HG03066 (cell line): Measurements from ENCODE around the gene RCSD1.

ENCODE experiments used
- ATAC-seq: cut with Tn5 transposase; IDR thresholded peaks from one replicate; pipeline ENCODE4 v1.9.1; 2021; ENCODE audit warnings: low read depth; ENCODE audit not compliant: unreplicated experiment

Gene RCSD1

DNA sequence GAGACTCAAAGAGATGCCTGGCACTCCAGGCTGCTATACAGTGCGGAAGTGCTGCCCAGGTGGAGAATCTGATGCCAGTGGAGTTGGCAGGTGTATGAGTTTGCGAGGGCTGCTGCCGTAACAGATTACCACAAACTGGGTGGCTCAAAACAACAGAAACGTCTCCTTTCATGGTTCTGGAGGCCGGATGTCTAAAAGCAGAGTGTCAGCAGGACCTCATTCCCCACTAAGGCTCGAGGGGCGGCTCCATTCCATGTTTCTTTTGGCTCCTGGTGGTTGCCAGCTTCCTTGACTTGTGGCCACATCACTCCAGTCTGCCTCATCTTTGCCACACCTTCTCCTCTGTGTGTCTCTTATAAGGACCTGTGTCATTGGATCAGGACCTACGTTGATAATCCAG is 10.0 kb downstream of the RCSD1 start:
- no peak for ATAC-seq

GRCh38 chr1:167641786-167642500 is 11.9 kb downstream of the RCSD1 start:
- no peak for ATAC-seq

DNA sequence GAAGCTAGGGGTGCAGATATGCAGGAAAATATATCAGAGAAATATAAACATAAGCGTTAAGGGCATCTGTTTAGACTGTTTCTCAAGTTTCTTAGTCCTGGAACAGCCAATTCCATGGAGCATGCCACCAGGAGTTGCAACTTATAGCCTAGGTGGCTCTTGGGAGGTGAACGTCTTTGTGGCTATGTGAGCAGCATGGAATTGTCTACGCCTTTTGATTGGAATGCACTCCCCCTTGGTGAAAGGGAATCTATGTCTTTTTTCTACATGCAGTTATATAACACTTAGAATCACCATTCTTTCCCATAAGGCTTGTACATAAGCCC is 12.4 kb downstream of the RCSD1 start:
- ATAC-seq: no peak

DNA sequence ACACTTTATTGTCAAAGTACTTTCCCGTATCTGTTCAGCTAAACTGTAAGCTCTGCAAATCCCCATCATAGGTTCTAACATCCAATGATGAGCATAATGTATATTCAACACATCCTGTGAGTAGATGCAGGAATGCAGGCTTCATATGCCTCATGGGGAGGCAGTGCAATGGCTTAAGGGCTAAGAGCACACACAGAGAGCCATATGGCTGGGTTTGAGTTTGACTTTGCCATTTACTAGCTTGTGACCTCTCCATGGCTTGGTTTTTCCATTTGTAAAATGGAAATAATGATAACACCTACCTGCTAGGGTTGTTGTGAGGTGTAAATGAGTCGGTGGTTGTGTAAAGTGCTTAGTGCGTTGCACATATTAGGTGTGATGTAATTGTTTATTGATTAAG is 13.4 kb downstream of the RCSD1 start:
- no peak for ATAC-seq

- ATAC-seq: no peak
Measured at GRCh38 chr1:167644551-167644950, 14.5 kb downstream of the RCSD1 start.

DNA sequence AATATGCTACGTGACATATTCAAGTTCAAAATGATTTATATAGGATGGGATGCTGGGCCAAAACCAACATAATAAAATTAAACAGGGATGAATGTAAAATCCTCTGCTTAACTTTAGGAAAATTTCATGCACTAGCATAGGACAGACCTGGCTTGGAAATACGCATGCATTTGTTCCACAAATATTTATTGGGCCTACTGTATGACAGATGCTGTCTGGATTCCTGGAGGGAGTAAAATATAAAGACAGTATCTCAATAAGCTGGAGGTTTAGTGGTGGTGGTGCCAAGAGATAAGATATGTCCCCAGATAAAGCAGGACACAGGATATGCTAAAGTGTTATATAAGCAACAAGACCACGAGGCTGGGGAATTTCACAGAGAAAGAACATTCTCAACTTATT is 15.1 kb downstream of the RCSD1 start:
- no peak for ATAC-seq

DNA sequence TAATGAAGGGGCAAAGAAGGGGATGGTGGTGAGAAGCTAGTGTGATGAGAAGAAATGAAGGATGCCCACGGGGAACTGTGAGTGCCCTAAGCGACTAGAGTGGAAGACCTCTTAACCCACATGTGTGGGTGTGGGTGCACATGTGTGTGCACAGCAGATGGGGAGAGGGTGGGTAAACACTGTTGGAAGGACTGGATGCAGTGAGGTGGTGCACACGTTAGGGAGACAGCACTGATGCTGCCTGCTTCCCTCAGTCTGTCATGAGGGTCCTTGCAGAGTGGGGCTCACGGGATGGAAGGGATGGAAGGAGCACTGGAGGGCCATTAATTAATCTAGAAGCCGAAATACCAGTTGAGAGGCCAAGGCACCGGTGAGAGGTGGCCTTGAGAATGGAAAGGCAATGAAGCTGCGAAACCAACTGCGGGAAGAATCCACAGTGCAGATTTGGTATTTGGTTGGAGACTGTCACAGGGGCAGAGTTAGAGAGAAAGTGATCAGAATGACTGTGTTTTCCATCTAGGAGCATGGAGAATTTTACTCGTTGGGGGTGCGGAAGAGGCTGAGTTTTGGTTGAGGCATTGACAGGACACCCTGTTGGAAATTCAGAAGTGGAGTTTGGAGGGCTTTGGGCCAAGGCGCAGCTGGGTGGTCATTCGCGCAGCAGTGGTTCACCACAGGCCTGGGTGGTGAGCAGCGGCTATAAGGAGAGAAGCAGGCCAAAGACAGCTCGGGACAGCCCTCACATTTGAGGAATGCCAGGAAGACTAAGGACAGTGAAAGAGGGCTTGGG is 15.8 kb downstream of the RCSD1 start:
- ATAC-seq: no peak

- ATAC-seq: no peak
Measured at GRCh38 chr1:167648252-167648849, 18.3 kb downstream of the RCSD1 start.

DNA sequence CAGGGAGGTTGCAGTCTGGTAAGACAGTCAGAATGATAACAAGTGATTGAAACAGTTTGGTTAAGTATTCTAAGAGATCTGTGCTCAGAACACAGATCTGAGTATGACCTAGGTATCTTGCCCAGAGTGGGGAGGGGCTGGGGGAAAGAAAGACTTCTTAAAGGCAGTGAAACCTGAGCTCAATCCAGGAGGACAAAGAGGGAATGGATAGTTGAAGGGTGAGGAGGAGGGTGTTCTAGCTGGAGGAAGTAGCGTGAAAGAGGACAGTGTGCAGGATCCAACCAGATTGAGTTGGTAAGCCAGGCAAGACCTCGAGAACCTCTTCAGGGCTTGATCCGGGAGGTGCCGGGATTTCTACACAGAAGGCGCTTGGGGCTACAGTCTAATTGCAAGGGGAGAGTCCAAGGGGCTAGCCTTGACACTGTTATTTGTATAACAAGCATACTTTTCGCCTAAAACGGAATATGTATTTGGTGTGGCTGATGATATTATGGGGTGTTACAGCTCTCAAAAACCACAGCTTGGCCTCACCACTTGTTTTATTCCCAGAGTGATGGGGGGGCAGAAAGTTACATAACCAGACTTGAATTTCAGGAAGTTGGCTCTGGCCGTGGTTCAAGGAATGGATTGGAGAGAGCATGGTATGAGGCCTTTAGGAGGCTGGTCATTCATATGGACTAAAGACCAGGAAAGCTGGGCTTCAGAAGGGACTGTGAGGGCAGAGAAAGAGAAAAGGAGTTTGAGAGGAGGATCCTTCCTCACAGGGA is 19.1 kb downstream of the RCSD1 start:
- no peak for ATAC-seq

GRCh38 chr1:167650269-167651160 is 20.5 kb downstream of the RCSD1 start:
- peak; percentile 80 for ATAC-seq

DNA sequence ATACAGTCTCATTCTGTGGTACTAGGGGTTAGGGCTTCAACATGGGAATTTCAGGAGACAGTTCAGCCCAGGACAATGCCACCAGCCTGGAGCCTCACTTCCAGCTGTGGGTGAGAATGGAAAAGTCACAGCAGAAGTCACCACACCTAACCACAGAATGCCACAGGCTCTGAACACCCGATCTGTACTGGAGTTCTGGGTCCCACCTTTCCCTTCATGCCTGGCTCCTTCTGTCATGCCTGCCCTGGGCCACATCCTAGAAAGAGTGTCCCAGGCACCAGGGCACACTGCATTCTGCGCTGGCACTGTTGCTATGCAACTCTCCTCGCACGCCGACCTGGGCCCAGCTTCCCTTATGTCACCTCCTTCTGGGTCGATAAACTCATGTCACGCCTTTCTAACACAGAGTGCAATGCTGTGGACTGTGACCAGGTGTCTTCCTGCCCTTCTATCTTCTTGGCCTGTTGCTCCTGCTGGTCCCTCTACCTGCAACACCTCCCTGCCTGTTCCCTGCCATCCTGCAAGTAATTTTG is 21.2 kb downstream of the RCSD1 start:
- no peak for ATAC-seq

DNA sequence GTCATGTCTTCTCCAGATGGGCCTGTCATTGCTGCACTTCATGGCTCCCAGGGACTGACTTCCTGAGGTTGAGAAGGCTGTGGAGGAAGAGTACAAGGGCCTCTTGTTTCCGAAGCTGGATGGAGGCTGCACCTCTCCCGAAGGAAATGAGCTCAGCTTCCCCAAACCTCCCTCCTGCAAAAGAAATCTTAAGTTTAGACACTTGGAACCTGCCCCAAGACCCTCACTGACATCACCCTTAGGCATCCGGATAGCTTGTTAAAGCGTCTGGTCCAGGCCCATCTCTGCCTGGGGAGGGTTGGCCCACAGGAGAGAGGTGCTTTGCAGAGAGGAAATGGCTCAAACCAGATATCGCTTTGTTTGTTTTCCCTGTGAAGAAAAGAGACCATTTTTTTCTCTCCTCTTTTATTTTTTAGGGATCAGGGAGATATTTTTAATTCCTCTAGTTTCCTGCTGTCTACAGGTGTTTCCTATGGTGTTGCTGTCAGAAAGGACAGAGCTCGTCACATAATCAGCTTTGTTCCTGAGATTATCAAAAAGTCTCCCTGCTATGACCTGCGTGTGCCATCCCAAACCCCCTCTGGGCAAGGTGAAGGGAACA is 25.0 kb downstream of the RCSD1 start:
- no peak for ATAC-seq

- no peak for ATAC-seq
Measured at GRCh38 chr1:167656657-167657056, 26.6 kb downstream of the RCSD1 start.

- no peak for ATAC-seq
Measured at GRCh38 chr1:167658574-167659328, 28.7 kb downstream of the RCSD1 start.

- no peak for ATAC-seq
Measured at GRCh38 chr1:167659450-167659849, 29.4 kb downstream of the RCSD1 start.

DNA sequence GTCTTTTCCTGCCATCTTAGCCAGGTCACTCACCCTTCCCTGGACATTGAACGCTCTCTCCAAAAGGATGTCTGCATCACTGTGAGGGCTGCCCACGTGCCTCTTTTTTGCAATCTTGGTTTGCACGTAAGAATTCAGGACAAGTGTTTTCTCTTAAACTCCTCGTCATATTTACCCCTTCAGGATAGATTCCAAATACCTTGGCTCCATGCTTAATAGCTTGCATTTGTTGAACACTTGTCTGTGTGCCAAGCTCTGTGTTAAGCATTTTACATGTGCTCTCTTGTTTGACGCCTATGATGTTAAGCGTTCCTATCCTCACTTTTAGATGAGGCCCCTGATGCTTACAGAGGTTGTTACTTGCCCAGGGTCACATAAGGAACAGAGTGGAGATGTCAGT is 29.8 kb downstream of the RCSD1 start:
- ATAC-seq: no peak

DNA sequence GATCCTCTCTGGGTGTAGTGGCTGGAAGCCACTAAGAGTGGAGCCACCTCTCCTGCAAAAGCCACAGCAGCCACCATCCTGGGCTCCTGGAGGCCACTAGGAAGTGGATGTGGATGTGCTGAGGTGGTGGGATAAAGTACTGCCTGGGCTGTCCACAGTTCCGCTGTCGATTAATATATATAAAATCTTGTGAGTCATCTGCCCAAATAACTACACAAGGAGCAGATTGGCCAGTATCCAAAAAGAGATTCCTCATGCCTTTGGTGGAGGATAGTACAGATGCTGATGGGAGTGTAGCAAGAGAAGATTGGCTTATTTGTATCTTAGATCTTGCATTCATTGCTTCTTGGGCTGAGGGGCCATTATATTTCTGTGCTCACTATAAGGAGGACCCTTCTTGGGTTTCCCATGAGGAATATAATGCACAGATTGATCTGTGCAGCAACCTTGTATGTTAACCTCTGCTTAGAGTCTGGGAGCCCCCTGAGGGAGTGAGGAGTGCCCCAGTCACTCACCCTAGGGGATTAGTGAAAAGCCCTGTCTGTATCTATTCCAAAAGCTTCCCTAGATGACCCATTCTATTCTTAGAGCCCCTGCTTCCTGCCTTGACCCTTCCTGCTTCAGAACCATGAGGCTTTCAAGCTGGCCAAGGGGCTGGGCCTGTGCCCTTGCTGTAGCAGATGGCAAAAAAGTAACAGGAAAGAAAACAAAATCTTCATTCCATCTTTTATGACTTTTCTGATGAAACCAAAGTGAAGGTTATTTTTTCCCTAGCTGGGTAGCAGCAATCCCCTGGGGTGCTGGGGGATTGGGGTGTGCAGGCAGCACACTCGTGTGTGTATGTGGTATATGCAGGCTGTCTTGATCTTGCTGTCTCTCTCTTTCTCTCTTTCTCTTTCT is 31.7 kb downstream of the RCSD1 start:
- ATAC-seq: no peak
